ENCODE measurements around the gene PIN1.

DNA sequence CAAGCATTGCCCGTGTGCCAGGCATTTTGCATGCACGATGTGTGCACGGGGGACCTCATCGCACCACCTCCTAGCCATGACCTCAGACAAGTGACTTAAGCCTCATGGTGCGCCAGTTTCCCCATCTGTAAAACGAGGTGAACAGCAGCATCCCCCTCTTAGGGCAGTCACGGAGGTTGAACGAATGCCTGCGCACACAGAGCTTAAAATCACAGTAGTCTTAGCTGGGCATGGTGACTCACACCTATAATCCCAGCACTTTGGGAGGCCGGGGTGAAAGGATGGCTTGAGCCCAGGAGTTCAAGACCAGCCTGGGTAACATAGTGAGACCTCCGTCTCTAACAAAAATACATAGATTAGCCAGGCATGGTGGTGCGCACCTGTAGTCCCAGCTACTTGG lies 48.6 kb downstream of the PIN1 start:
- TF ChIP-seq, protein P1, sequence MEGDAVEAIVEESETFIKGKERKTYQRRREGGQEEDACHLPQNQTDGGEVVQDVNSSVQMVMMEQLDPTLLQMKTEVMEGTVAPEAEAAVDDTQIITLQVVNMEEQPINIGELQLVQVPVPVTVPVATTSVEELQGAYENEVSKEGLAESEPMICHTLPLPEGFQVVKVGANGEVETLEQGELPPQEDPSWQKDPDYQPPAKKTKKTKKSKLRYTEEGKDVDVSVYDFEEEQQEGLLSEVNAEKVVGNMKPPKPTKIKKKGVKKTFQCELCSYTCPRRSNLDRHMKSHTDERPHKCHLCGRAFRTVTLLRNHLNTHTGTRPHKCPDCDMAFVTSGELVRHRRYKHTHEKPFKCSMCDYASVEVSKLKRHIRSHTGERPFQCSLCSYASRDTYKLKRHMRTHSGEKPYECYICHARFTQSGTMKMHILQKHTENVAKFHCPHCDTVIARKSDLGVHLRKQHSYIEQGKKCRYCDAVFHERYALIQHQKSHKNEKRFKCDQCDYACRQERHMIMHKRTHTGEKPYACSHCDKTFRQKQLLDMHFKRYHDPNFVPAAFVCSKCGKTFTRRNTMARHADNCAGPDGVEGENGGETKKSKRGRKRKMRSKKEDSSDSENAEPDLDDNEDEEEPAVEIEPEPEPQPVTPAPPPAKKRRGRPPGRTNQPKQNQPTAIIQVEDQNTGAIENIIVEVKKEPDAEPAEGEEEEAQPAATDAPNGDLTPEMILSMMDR (IDR thresholded peaks at IDR 0.05): no peak
- no peak for TF ChIP-seq POLR2A (IDR thresholded peaks at IDR 0.05)
